OCI-LY3 (cell line): ENCODE results near the gene HIVEP3.

Experiments
- EZH2phosphoT487 ChIP-seq: fragments of 200-600 bp; shearing (Covaris generic); IDR thresholded peaks from 2 replicates; pipeline ENCODE4 v1.6.1; 2018; ENCODE audit warnings: antibody characterized with exemption, mixed run types, low read depth
- TF ChIP-seq, protein P1 (sequence below): fragments of 200-600, 300-600 bp; sonication (generic); IDR thresholded peaks from 2 replicates; pipeline ENCODE4 v1.5.1; 2014; ENCODE audit warnings: antibody characterized with exemption, low read length, low read depth

DNA sequence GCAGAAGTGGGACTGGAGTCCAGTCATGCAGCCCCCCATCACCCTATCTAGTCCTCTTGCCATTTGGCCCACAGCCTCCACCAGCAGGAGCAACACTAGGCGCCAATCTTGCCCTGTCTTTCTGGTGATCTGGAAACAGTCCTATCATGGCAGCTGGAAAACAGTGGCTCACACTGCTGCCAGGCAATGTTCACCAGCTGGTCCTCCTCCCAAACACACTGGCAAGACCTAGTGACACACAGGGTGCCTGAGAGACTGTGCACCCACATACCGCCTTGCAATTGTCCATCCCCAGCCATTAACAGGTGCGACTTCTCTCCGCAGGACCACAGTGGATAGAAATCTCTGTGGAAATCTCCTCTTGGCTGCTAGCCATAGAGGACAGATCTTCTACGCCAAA, 105.5 kb downstream of the HIVEP3 start:
- TF ChIP-seq, protein P1, sequence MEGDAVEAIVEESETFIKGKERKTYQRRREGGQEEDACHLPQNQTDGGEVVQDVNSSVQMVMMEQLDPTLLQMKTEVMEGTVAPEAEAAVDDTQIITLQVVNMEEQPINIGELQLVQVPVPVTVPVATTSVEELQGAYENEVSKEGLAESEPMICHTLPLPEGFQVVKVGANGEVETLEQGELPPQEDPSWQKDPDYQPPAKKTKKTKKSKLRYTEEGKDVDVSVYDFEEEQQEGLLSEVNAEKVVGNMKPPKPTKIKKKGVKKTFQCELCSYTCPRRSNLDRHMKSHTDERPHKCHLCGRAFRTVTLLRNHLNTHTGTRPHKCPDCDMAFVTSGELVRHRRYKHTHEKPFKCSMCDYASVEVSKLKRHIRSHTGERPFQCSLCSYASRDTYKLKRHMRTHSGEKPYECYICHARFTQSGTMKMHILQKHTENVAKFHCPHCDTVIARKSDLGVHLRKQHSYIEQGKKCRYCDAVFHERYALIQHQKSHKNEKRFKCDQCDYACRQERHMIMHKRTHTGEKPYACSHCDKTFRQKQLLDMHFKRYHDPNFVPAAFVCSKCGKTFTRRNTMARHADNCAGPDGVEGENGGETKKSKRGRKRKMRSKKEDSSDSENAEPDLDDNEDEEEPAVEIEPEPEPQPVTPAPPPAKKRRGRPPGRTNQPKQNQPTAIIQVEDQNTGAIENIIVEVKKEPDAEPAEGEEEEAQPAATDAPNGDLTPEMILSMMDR = no peak
- TF ChIP-seq EZH2phosphoT487 = no peak
